Parathyroid adenoma (tissue), 2 donors: ENCODE results near the gene KIAA0319L.

Experiments
- H2AFZ ChIP-seq: fragments of 300-600 bp; sonication (generic); one replicate; pipeline ENCODE4 v1.7.0; 2017; ENCODE audit warnings: antibody characterized with exemption, mild to moderate bottlenecking
- H3K27ac ChIP-seq: fragments of 300-600 bp; sonication (generic); one replicate; pipeline ENCODE4 v1.7.0; 2017
- H3K27me3 ChIP-seq: fragments of 300-600 bp; sonication (generic); one replicate; pipeline ENCODE4 v1.7.0; 2017; ENCODE audit warnings: low read length; ENCODE audit not compliant: control insufficient read depth, insufficient read depth
- H3K36me3 ChIP-seq: fragments of 300-600 bp; sonication (generic); one replicate; pipeline ENCODE4 v1.7.0; 2017; ENCODE audit warnings: low read length; ENCODE audit not compliant: control insufficient read depth, insufficient read depth
- H3K4me1 ChIP-seq: fragments of 300-600 bp; sonication (generic); one replicate; pipeline ENCODE4 v1.7.0; 2017; ENCODE audit warnings: control low read depth
- H3K4me2 ChIP-seq: fragments of 300-600 bp; sonication (generic); one replicate; pipeline ENCODE4 v1.7.0; 2017; ENCODE audit warnings: low read length
- H3K4me3 ChIP-seq: fragments of 300-600 bp; sonication (generic); one replicate; pipeline ENCODE4 v1.7.0; 2017; ENCODE audit warnings: low read depth, low read length
- H3K79me2 ChIP-seq: fragments of 300-600 bp; sonication (generic); one replicate; pipeline ENCODE4 v1.7.0; 2017; ENCODE audit warnings: control low read depth
- H3K9ac ChIP-seq: fragments of 300-600 bp; sonication (generic); one replicate; pipeline ENCODE4 v1.7.0; 2017; ENCODE audit warnings: mild to moderate bottlenecking
- H3K9me3 ChIP-seq: fragments of 300-600 bp; sonication (generic); one replicate; pipeline ENCODE4 v1.7.0; 2017; ENCODE audit warnings: low read length; ENCODE audit not compliant: control insufficient read depth
- CTCF ChIP-seq: fragments of 300-600 bp; sonication (generic); IDR thresholded peaks from one replicate; pipeline ENCODE4 v1.7.0; 2017; ENCODE audit warnings: antibody characterized with exemption, mild to moderate bottlenecking
- donor health status: primary hyperparathyroidism.

The KIAA0319L gene

GRCh38 chr1:35386290-35386689 lies 170.9 kb downstream of the KIAA0319L start:
- H3K9me3 ChIP-seq, result no peaks in the 10 kb centered on the region
- no peak overlapping the region for H3K9ac ChIP-seq
- H3K4me1 ChIP-seq, result no peaks in the 10 kb centered on the region
- H3K27ac ChIP-seq, result no peak overlapping the region
- H3K4me2 ChIP-seq, result no peak overlapping the region
- no peaks in the 10 kb centered on the region for H3K36me3 ChIP-seq
- H2AFZ ChIP-seq, result no peak overlapping the region
- no peak for TF ChIP-seq CTCF
- no peaks in the 10 kb centered on the region for H3K27me3 ChIP-seq
- H3K4me3 ChIP-seq, result no peak overlapping the region
- H3K79me2 ChIP-seq, result no peaks in the 10 kb centered on the region
